ENCODE results near the gene PPP1R11. TPM values are rescaled to one million over a fixed set of nuclear protein-coding genes. Genes with fewer than 3 reads are reported as not detected.

Gene PPP1R11
- total RNA-seq, 1 donor from 2014 or later = 73.4 TPM

DNA sequence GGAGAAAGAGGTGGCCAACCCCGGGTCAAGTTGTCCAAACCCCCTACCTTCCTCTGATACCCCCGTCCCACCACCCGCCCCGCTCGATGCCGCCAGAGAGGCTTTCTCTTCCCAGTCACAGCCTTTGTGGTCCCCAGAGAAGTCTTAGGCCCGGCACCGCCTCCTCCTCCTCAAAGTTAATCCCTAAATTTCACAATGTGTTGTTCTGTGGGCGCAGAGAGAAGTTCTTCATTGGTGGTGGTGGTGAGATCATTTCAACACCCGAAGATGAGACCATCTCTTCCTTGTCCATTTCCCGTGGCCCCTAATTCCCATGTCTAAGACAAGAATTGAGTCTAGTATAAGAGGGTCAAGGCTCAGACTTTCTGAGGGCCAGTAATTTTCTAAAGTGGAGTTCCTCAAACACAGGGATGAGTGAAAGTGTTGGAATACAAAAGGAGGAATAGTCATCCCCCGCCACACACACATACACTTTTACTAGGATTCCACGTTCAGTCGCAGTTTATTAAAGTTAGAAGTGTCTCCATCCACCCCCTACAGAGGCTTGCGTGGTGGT is 35.5 kb downstream of the PPP1R11 start:
- DNase-seq (ENCODE audit: low read depth) = no peak
- no peaks in the 10 kb centered on the region for H3K36me3 ChIP-seq (ENCODE audit: control insufficient read depth, insufficient read depth, low read length)
- H3K27me3 ChIP-seq (ENCODE audit: control insufficient read depth, insufficient read depth, low read length) = peaks cover 54% of the 10 kb centered on the region
- peak overlapping the region; percentile 20 for H3K4me3 ChIP-seq (ENCODE audit: low read depth, low read length)
- no peak for TF ChIP-seq CTCF (IDR thresholded peaks at IDR 0.05; ENCODE audit: insufficient read depth, low read length, poor library complexity, severe bottlenecking)

- Histone ChIP-seq H3K36me3 (ENCODE audit: control insufficient read depth, insufficient read depth, low read length) (no peaks in the 10 kb centered on the region), H3K27me3 (ENCODE audit: control insufficient read depth, insufficient read depth, low read length) (peaks cover 49% of the 10 kb centered on the region), H3K4me3 (ENCODE audit: low read depth, low read length) (peak overlapping the region; percentile 15)
- peak; percentile 90 for TF ChIP-seq CTCF (IDR thresholded peaks at IDR 0.05; ENCODE audit: insufficient read depth, low read length, poor library complexity, severe bottlenecking)
- DNase-seq (ENCODE audit: low read depth) = no peak
These were observed 36.2 kb downstream of the PPP1R11 start for GRCh38 chr6:30102970-30103871.

- H3K36me3 ChIP-seq (ENCODE audit: control insufficient read depth, insufficient read depth, low read length) = no peaks in the 10 kb centered on the region
- H3K27me3 ChIP-seq (ENCODE audit: control insufficient read depth, insufficient read depth, low read length) = peaks cover 47% of the 10 kb centered on the region
- DNase-seq (ENCODE audit: low read depth) = no peak
- H3K4me3 ChIP-seq (ENCODE audit: low read depth, low read length) = no peak overlapping the region
- TF ChIP-seq CTCF (IDR thresholded peaks at IDR 0.05; ENCODE audit: insufficient read depth, low read length, poor library complexity, severe bottlenecking) = no peak
These were observed 36.8 kb downstream of the PPP1R11 start for GRCh38 chr6:30103872-30104179.

GRCh38 chr6:30104661-30105060 is 37.7 kb downstream of the PPP1R11 start:
- no peak for TF ChIP-seq CTCF (IDR thresholded peaks at IDR 0.05; ENCODE audit: insufficient read depth, low read length, poor library complexity, severe bottlenecking)
- DNase-seq (ENCODE audit: low read depth) = no peak
- H3K4me3 ChIP-seq (ENCODE audit: low read depth, low read length) = no peak overlapping the region
- H3K36me3 ChIP-seq (ENCODE audit: control insufficient read depth, insufficient read depth, low read length) = no peaks in the 10 kb centered on the region
- H3K27me3 ChIP-seq (ENCODE audit: control insufficient read depth, insufficient read depth, low read length) = peaks cover 43% of the 10 kb centered on the region

DNA sequence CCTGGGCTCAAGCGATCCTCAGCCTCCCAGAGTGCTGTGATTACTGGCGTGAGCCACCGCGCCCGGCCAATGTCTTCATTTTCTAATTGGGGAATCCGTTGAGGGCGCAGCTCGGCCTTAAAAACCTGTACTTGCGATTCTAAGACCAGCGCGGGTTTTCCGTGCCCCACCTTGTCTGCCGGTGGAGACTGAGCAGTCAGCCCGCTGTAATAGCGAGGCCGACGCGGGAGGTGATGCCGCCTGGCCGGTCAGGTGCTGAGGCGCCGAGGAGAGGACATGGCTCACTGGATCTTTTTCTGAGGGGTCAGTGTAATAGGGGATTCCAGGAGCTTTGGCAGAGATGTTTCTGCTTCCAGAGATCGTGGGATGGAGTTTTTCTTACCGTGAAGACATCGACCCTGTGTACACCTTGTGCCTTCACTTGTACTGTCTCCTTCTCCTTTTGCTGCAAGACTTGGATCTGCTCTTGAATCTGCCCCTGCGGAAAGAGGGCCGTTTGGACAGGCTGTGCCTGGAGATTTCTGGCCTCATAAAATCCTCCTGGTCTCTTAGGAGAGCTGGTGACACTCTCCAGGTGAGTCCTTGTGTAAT is 44.4 kb downstream of the PPP1R11 start:
- H3K27me3 ChIP-seq (ENCODE audit: control insufficient read depth, insufficient read depth, low read length) = peaks cover 22% of the 10 kb centered on the region
- no peak for DNase-seq (ENCODE audit: low read depth)
- no peak overlapping the region for H3K4me3 ChIP-seq (ENCODE audit: low read depth, low read length)
- H3K36me3 ChIP-seq (ENCODE audit: control insufficient read depth, insufficient read depth, low read length) = no peaks in the 10 kb centered on the region
- no peak for TF ChIP-seq CTCF (IDR thresholded peaks at IDR 0.05; ENCODE audit: insufficient read depth, low read length, poor library complexity, severe bottlenecking)
